Cardiac muscle cell (in vitro differentiated cells and primary cell): Measurements from ENCODE around the gene SLC43A1. TPM values are rescaled to one million over a fixed set of nuclear protein-coding genes. Genes with fewer than 3 reads are reported as not detected.

Source experiments
- DNase-seq, 2 donors: peaks; one replicate each; pipeline versions ENCODE4 v3.0.0 to v3.0.0-alpha.2; 2010 to 2017; ENCODE audit warnings: low read depth in 1 of 2, low spot score in 1 of 2
- H3K27ac ChIP-seq: fragments of 200-600 bp; sonication (generic); 2 replicates; pipeline ENCODE4 v1.5.1; 2016
- H3K27me3 ChIP-seq: fragments of 200-600 bp; sonication (generic); 2 replicates; pipeline ENCODE4 v1.6.0; 2016; ENCODE audit warnings: control low read depth
- H3K36me3 ChIP-seq: fragments of 200-600 bp; sonication (generic); 2 replicates; pipeline ENCODE4 v1.5.1; 2016; ENCODE audit warnings: control low read depth
- H3K4me1 ChIP-seq: fragments of 200-600 bp; sonication (generic); 2 replicates; pipeline ENCODE4 v1.8.1; 2017; ENCODE audit warnings: low read depth, mild to moderate bottlenecking, mixed run types
- H3K4me3 ChIP-seq: fragments of 200-600 bp; sonication (generic); 2 replicates; pipeline ENCODE4 v1.5.1; 2016; ENCODE audit warnings: mild to moderate bottlenecking
- H3K9me3 ChIP-seq: fragments of 200-600 bp; sonication (generic); 2 replicates; pipeline ENCODE4 v1.5.1; 2017; ENCODE audit warnings: low read depth, mild to moderate bottlenecking, control low read depth
- CTCF ChIP-seq: IDR thresholded peaks from 2 replicates; pipeline ENCODE4 v1.5.1; 2012; ENCODE audit warnings: low read depth, mild to moderate bottlenecking, low read length
- polyA plus RNA-seq: library from polyadenylated mRNA; unstranded; fragments of >200 nt; fragmentation: Nextera tagmentation; extraction: Ambion mirVana; gene quantifications from 2 replicates; pipeline ENCODE4 v1.2.1, GENCODE V29; 2016
- total RNA-seq: library from RNA; depleted of rRNA; stranded (reverse); fragments of >200 nt; gene quantifications from 2 replicates; pipeline ENCODE4 v1.2.3, GENCODE V29; 2016

The SLC43A1 gene
- total and polyA plus RNA-seq, 2 experiments from 2014 or later: 11.2 to 24.6 TPM

GRCh38 chr11:57487920-57488659 lies 27.4 kb downstream of the SLC43A1 start:
- DNase-seq: no peak
- peaks cover under 1% of the 10 kb centered on the region for H3K27me3 ChIP-seq
- no peaks in the 10 kb centered on the region for H3K36me3 ChIP-seq
- no peaks in the 10 kb centered on the region for H3K9me3 ChIP-seq
- H3K4me1 ChIP-seq: no peaks in the 10 kb centered on the region
- H3K4me3 ChIP-seq: no peak overlapping the region
- no peak for TF ChIP-seq CTCF
- peak overlapping the region; percentile 34 for H3K27ac ChIP-seq

GRCh38 chr11:57487021-57487778 lies 28.3 kb downstream of the SLC43A1 start:
- no peak for DNase-seq
- no peaks in the 10 kb centered on the region for H3K4me1 ChIP-seq
- no peaks in the 10 kb centered on the region for H3K36me3 ChIP-seq
- no peak overlapping the region for H3K27ac ChIP-seq
- no peaks in the 10 kb centered on the region for H3K9me3 ChIP-seq
- TF ChIP-seq CTCF: no peak
- H3K27me3 ChIP-seq: peaks cover 9% of the 10 kb centered on the region
- H3K4me3 ChIP-seq: no peak overlapping the region

GRCh38 chr11:57485217-57485990 lies 30.1 kb downstream of the SLC43A1 start:
- TF ChIP-seq CTCF: no peak
- Histone ChIP-seq H3K27me3 (peaks cover 18% of the 10 kb centered on the region), H3K9me3 (no peaks in the 10 kb centered on the region), H3K27ac (no peak overlapping the region), H3K4me3 (no peak overlapping the region), H3K4me1 (no peaks in the 10 kb centered on the region), H3K36me3 (no peaks in the 10 kb centered on the region)
- DNase-seq: no peak

DNA sequence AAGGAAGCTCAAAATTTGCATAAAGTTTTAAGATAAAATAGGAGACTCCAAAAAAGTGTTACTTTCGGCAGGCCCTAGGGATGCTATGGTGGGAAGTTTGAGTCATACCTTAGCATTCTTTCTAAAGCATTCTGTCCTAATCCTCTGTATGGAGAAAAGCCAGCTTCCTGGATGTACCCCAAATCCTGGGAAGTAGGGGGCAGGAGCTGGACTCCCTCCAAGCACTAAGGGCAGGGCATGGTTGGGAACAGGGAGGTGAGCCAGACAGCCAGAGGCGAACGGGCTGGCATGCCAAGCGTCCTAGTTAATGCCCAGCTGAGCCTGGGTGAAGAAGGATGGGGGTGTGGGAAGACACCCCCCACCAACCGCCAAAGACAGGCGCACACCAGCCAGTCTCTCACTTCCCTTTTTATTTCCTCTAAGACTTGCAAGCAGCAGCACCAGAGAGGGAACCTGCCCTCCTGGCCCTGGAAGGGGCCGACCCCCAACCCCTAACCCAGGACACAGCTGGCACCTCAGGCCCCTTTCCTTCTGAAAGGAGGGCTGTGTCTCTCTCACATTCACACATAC lies 31.3 kb downstream of the SLC43A1 start:
- Histone ChIP-seq H3K4me1 (no peaks in the 10 kb centered on the region), H3K4me3 (no peak overlapping the region), H3K27ac (no peak overlapping the region), H3K27me3 (peaks cover 18% of the 10 kb centered on the region), H3K9me3 (no peaks in the 10 kb centered on the region), H3K36me3 (no peaks in the 10 kb centered on the region)
- DNase-seq: no peak
- no peak for TF ChIP-seq CTCF

GRCh38 chr11:57483562-57483918 lies 32.0 kb downstream of the SLC43A1 start:
- Histone ChIP-seq H3K27me3 (peaks cover 18% of the 10 kb centered on the region), H3K4me3 (no peak overlapping the region), H3K4me1 (no peaks in the 10 kb centered on the region), H3K27ac (no peak overlapping the region), H3K36me3 (no peaks in the 10 kb centered on the region), H3K9me3 (no peaks in the 10 kb centered on the region)
- no peak for DNase-seq
- no peak for TF ChIP-seq CTCF
